Measurements from ENCODE around the gene RBFOX1. TPM values are rescaled to one million over a fixed set of nuclear protein-coding genes. Genes with fewer than 3 reads are reported as not detected.

The RBFOX1 gene
- total RNA-seq, 1 donor from 2014 or later = not detected

DNA sequence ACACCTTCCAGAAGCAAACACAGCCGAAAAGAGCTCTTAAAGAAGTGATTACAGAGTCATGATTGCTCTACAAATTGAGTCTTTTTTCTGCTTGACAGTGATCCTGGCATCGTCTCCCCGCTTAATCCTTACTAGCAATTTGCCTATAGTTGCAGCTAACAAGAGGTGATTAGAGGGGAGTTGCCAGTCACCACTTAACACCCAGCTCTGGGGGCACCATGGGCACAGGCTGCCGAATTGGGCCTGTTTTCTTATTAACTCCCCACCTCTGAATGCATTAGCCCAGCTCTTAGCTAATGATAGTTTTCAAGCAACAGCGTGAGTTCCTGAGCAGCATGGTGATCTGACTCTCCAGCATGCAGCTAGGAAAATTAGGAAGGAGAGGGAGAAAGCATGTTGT is 93.5 kb downstream of the RBFOX1 start:
- H3K27ac ChIP-seq = no peak overlapping the region
- H3K36me3 ChIP-seq = no peaks in the 10 kb centered on the region
- TF ChIP-seq, protein P1, sequence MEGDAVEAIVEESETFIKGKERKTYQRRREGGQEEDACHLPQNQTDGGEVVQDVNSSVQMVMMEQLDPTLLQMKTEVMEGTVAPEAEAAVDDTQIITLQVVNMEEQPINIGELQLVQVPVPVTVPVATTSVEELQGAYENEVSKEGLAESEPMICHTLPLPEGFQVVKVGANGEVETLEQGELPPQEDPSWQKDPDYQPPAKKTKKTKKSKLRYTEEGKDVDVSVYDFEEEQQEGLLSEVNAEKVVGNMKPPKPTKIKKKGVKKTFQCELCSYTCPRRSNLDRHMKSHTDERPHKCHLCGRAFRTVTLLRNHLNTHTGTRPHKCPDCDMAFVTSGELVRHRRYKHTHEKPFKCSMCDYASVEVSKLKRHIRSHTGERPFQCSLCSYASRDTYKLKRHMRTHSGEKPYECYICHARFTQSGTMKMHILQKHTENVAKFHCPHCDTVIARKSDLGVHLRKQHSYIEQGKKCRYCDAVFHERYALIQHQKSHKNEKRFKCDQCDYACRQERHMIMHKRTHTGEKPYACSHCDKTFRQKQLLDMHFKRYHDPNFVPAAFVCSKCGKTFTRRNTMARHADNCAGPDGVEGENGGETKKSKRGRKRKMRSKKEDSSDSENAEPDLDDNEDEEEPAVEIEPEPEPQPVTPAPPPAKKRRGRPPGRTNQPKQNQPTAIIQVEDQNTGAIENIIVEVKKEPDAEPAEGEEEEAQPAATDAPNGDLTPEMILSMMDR (IDR thresholded peaks at IDR 0.05) = no peak
- no peak for DNase-seq (ENCODE audit: low spot score in 2 of 2)
- H3K4me3 ChIP-seq = no peak overlapping the region
- H3K9me3 ChIP-seq = no peaks in the 10 kb centered on the region
- H3K4me1 ChIP-seq = no peaks in the 10 kb centered on the region
- no peaks in the 10 kb centered on the region for H3K27me3 ChIP-seq
- intact Hi-C loops (cut with DNase I) = no loop called here

DNA sequence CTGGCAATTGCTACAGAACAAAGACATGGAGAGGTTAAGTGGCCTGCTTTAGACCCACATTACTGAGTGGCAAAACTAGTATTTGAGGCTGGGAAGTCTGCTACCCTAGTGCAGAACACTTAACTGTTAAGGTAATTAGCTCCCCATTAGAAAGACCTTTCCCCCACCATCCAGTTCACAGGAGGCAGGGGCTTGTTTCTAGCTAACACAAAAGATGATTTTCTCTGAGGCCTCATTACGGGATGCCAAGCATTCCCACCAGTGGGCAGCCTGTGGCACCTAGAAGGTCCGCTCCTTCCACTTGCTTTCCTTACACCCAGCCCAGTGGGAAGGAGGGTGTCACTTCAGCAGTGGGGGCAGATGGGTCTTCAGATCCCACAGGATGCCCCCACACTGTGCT is 99.1 kb downstream of the RBFOX1 start:
- intact Hi-C loops (cut with DNase I) = no loop called here
- TF ChIP-seq, protein P1 (IDR thresholded peaks at IDR 0.05) = no peak
- H3K4me1 ChIP-seq = no peaks in the 10 kb centered on the region

DNA sequence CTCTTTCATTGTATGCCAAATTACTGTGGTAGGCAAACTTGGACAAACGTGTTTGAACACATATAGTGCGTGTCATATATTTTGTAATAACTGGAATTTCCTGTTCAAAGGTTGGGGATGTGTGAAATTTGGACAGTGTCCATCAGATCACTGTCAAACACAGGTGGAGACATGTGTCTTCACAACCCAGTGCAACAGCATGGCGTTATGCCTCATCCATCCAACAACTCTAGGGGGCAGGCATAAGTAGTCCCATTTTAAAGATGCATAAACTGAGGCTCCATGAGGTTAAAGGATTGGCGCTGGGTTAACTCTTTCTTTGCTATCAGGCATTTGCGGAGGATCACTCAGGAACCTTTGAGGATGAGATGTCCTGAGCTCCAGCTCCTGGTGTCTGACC is 103.7 kb downstream of the RBFOX1 start:
- H3K9me3 ChIP-seq = peaks cover 0 to 4% of the 10 kb centered on the region in 2 donors
- no peak overlapping the region for H3K4me3 ChIP-seq
- intact Hi-C loops (cut with DNase I) = no loop called here
- no peak for DNase-seq (ENCODE audit: low spot score in 2 of 2)
- H3K27ac ChIP-seq = no peak overlapping the region
- TF ChIP-seq, protein P1 (IDR thresholded peaks at IDR 0.05) = no peak
- H3K4me1 ChIP-seq = no peaks in the 10 kb centered on the region
- H3K36me3 ChIP-seq = no peaks in the 10 kb centered on the region
- H3K27me3 ChIP-seq = no peaks in the 10 kb centered on the region

More for the DNA sequence above, 99.1 kb downstream of the RBFOX1 start:
- Histone ChIP-seq H3K4me3 (no peak overlapping the region), H3K27ac (no peak overlapping the region), H3K9me3 (peaks cover 0 to 3% of the 10 kb centered on the region in 2 donors), H3K27me3 (no peaks in the 10 kb centered on the region), H3K36me3 (no peaks in the 10 kb centered on the region)
- DNase-seq (ENCODE audit: low spot score in 2 of 2) = no peak

DNA sequence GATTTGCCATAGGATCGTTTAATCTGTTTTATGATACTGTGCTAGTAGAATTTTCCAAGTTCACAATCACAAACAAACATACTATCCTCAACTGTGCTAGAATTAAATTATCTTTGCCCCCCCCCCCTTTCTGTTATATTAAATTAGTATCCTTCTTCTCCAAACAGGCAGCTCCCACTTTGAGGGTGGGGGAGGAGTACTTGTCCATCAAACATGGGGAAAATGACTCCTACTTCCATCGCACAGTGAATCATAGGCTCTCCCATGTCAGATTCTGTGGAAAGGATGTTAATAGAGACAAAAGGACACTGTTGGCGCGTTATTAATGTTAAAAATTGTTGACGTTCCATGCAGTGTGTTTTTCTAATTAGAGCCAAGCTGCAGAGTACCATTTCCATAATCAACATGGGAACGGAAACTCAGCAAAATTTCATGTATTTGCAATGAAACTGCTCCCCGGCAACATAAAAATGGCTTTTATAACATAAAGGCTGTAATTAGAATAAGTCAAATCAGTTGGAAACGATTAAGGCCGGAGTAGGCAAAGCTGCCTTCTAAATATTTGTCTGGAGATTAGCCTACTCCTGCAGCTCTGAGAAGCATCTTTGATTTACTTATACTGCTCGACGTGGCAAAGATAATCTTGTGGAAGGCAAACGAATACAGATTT is 104.6 kb downstream of the RBFOX1 start:
- Histone ChIP-seq H3K4me1 (no peaks in the 10 kb centered on the region), H3K27ac (no peak overlapping the region), H3K9me3 (peaks cover 0 to 4% of the 10 kb centered on the region in 2 donors), H3K36me3 (no peaks in the 10 kb centered on the region), H3K27me3 (no peaks in the 10 kb centered on the region), H3K4me3 (no peak overlapping the region)
- intact Hi-C loops (cut with DNase I) = no loop called here
- DNase-seq (ENCODE audit: low spot score in 2 of 2) = no peak
- TF ChIP-seq, protein P1 (IDR thresholded peaks at IDR 0.05) = no peak

DNA sequence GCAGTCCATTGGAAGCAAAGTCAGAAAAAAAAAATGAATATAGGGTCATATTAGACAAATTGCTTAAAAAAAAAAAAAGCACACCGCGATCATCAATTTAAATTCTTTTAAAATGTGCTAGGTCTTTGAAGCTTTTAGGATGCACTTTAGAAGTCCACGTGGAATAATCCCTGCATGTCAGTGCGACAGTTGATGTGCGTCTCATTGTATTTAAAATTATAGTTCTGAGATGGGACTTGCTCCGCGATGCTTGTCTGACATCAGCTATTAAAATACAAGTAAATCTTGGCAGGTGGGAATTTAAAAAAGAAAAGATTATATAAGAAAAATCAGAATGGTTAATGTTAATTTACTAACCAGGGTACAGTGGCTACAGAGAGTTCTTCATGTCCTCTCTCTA is 105.2 kb downstream of the RBFOX1 start:
- no peak overlapping the region for H3K27ac ChIP-seq
- H3K36me3 ChIP-seq = no peaks in the 10 kb centered on the region
- no peak overlapping the region for H3K4me3 ChIP-seq
- H3K4me1 ChIP-seq = no peaks in the 10 kb centered on the region
- no peaks in the 10 kb centered on the region for H3K27me3 ChIP-seq
- intact Hi-C loops (cut with DNase I) = no loop called here
- TF ChIP-seq, protein P1 (IDR thresholded peaks at IDR 0.05) = no peak
- peaks cover 0 to 4% of the 10 kb centered on the region in 2 donors for H3K9me3 ChIP-seq
- DNase-seq (ENCODE audit: low spot score in 2 of 2) = no peak
